ENCODE results near the gene FAM120A.
"Not testable (repeated sequence)": the region's sequence is repeated elsewhere in the genome, so short reads cannot be mapped to it uniquely, and the experiment has no call there.

The FAM120A gene

GRCh38 chr9:93450945-93451815, at the start of gene FAM120A:
Gene FAM120A, plus strand, starts transcription at chr9:93451685. Its CDS starts 231 bp downstream, at chr9:93451916.
- DNase-seq: peak; percentile 84

- DNase-seq: no peak
These were observed 45.1 kb upstream of the FAM120A start for GRCh38 chr9:93406371-93406770.

- no peak for DNase-seq
These were observed 38.0 kb upstream of the FAM120A start for GRCh38 chr9:93413530-93413929.

- DNase-seq: no peak
These were observed 36.3 kb upstream of the FAM120A start for GRCh38 chr9:93415176-93415690.

GRCh38 chr9:93416530-93417235, 34.8 kb upstream of the FAM120A start:
- no peak for DNase-seq

- DNase-seq: no peak
These were observed 33.9 kb upstream of the FAM120A start for GRCh38 chr9:93417538-93417937.

GRCh38 chr9:93419023-93419422, 32.5 kb upstream of the FAM120A start:
- no peak for DNase-seq

- DNase-seq: no peak
These were observed 28.4 kb upstream of the FAM120A start for GRCh38 chr9:93422977-93423616.

- DNase-seq: no peak
These were observed 23.7 kb upstream of the FAM120A start for GRCh38 chr9:93427655-93428379.

- no peak for DNase-seq
These were observed 19.9 kb upstream of the FAM120A start for GRCh38 chr9:93431539-93432105.

GRCh38 chr9:93432964-93433363, 18.5 kb upstream of the FAM120A start:
- no peak for DNase-seq

GRCh38 chr9:93434056-93434455, 17.4 kb upstream of the FAM120A start:
- DNase-seq: no peak

- DNase-seq: no peak
These were observed 16.1 kb upstream of the FAM120A start for GRCh38 chr9:93435386-93435785.

GRCh38 chr9:93436218-93436617, 15.3 kb upstream of the FAM120A start:
- no peak for DNase-seq

- no peak for DNase-seq
These were observed 14.7 kb upstream of the FAM120A start for GRCh38 chr9:93436655-93437407.

GRCh38 chr9:93437996-93438395, 13.5 kb upstream of the FAM120A start:
- DNase-seq: no peak

- not testable (repeated sequence) for DNase-seq
These were observed 12.2 kb upstream of the FAM120A start for GRCh38 chr9:93439301-93439700.

GRCh38 chr9:93440896-93441580, 10.4 kb upstream of the FAM120A start:
- DNase-seq: no peak

- DNase-seq: no peak
These were observed 5.4 kb upstream of the FAM120A start for GRCh38 chr9:93446073-93446472.

GRCh38 chr9:93447655-93448054, 3.8 kb upstream of the FAM120A start:
- DNase-seq: peak; percentile 59

Data from hematopoietic multipotent progenitor cell treated with erythropoietin and hydrocortisone succinate and interleukin-3 and kit ligand, for 6 days (in vitro differentiated cells).